Progenitor cell of endocrine pancreas (in vitro differentiated cells): ENCODE measurements around the gene CEP162. TPM values are rescaled to one million over a fixed set of nuclear protein-coding genes. Genes with fewer than 3 reads are reported as not detected.
"Not testable (repeated sequence)": the region's sequence is repeated elsewhere in the genome, so short reads cannot be mapped to it uniquely, and the experiment has no call there.

Experiments
- DNase-seq: peaks from one replicate; pipeline ENCODE4 v3.0.0; 2021; ENCODE audit warnings: low spot score; ENCODE audit not compliant: unreplicated experiment
- H3K27ac Mint-ChIP-seq: 2 replicates; pipeline ENCODE4 v1.8.0; 2021; ENCODE audit warnings: mild to moderate bottlenecking, moderate library complexity, mixed read lengths
- H3K27me3 Mint-ChIP-seq: 2 replicates; pipeline ENCODE4 v1.8.0; 2021; ENCODE audit warnings: mixed read lengths
- H3K36me3 Mint-ChIP-seq: 2 replicates; pipeline ENCODE4 v1.8.0; 2022; ENCODE audit warnings: mixed read lengths; ENCODE audit not compliant: insufficient read depth
- H3K4me1 Mint-ChIP-seq: 2 replicates; pipeline ENCODE4 v1.8.0; 2021; ENCODE audit warnings: low read depth, mixed read lengths
- H3K4me3 Mint-ChIP-seq: 2 replicates; pipeline ENCODE4 v1.8.0; 2021; ENCODE audit warnings: low read depth, mild to moderate bottlenecking, moderate library complexity, mixed read lengths
- H3K9me3 Mint-ChIP-seq: 2 replicates; pipeline ENCODE4 v1.8.0; 2021; ENCODE audit warnings: low read depth, mixed read lengths
- total RNA-seq: library from RNA; stranded (reverse); gene quantifications from 2 replicates; pipeline ENCODE4 v1.2.1, GENCODE V29; 2021
- TF ChIP-seq, protein P1 (sequence below): fragments of 200-600 bp; sonication (generic); IDR thresholded peaks from one replicate; pipeline ENCODE4 v1.5.0; 2021; ENCODE audit warnings: antibody characterized with exemption, mild to moderate bottlenecking; ENCODE audit not compliant: unreplicated experiment

The CEP162 gene
- total RNA-seq, 1 donor from 2014 or later, result 23.2 TPM

DNA sequence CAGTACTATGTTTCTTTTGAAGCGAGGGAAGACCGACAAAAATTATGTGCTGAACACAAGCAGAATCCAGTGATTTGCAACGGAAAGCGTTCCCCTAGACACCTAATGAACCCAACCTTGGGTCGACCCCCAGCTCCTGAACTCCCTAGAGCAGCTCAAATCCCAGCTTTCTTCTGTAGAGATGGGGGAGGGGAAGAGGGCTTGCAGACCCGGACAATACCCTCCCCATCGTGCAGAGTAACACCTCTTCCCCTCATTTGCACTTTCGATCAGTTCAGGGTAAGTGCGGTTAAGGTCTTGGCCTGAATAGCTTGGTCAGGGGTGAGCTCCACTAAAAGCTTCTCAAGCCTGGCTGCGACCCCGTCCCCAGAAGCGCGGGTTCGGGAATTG is 404 bp downstream of the CEP162 start:
- peak overlapping the region; percentile 92 for H3K27ac Mint-ChIP-seq
- H3K4me1 Mint-ChIP-seq, result peaks cover 10% of the 10 kb centered on the region
- peaks cover 16% of the 10 kb centered on the region for H3K27me3 Mint-ChIP-seq
- TF ChIP-seq, protein P1, sequence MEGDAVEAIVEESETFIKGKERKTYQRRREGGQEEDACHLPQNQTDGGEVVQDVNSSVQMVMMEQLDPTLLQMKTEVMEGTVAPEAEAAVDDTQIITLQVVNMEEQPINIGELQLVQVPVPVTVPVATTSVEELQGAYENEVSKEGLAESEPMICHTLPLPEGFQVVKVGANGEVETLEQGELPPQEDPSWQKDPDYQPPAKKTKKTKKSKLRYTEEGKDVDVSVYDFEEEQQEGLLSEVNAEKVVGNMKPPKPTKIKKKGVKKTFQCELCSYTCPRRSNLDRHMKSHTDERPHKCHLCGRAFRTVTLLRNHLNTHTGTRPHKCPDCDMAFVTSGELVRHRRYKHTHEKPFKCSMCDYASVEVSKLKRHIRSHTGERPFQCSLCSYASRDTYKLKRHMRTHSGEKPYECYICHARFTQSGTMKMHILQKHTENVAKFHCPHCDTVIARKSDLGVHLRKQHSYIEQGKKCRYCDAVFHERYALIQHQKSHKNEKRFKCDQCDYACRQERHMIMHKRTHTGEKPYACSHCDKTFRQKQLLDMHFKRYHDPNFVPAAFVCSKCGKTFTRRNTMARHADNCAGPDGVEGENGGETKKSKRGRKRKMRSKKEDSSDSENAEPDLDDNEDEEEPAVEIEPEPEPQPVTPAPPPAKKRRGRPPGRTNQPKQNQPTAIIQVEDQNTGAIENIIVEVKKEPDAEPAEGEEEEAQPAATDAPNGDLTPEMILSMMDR, result no peak
- peak overlapping the region; percentile 93 for H3K4me3 Mint-ChIP-seq
- H3K9me3 Mint-ChIP-seq, result no peaks in the 10 kb centered on the region
- no peak for DNase-seq
- peaks cover 2% of the 10 kb centered on the region for H3K36me3 Mint-ChIP-seq

DNA sequence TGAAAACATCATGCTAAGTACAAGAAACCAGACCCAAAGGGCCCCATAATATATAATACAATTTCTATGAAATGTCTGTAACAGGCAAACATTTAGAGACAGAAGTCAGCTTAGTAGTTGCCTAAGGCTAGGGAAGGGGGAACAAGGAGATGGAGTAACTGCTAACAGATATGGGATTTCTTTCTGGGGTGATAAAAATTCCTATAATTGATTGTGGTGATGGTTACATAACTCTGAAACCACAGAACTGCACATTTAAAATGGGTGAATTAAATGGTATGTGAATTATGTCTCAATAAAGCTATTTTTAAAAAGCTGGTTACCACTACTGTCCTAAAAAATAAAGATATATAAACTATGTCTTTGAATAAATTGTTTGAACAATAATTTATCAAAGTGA is 3.2 kb downstream of the CEP162 start:
- Mint-ChIP-seq H3K36me3 (peaks cover 2% of the 10 kb centered on the region), H3K4me1 (peaks cover 10% of the 10 kb centered on the region), H3K27me3 (no peaks in the 10 kb centered on the region), H3K9me3 (no peaks in the 10 kb centered on the region), H3K27ac (no peak overlapping the region), H3K4me3 (no peak overlapping the region)
- DNase-seq, result no peak
- TF ChIP-seq, protein P1, result no peak

DNA sequence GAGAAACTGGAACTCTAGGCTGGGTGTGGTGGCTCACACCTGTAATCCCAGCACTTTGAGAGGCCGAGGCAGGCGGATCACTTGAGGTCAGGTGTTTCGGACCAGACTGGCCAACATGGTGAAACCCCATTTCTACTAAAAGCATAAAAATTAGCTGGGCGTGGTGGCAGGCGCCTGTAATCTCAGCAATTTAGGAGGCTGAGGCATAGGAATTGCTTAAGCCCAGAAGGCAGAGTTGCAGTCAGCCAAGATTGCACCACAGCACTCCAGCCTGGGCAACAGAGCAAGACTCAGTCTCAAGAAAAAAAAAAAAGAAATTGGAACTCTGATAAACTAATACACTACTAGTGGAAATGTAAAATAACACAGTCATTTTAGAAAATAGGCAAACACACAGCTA is 3.8 kb downstream of the CEP162 start:
- not testable (repeated sequence) for H3K27ac Mint-ChIP-seq, DNase-seq, H3K4me3 Mint-ChIP-seq, H3K27me3 Mint-ChIP-seq, H3K9me3 Mint-ChIP-seq, H3K36me3 Mint-ChIP-seq
- peaks cover 10% of the 10 kb centered on the region for H3K4me1 Mint-ChIP-seq

DNA sequence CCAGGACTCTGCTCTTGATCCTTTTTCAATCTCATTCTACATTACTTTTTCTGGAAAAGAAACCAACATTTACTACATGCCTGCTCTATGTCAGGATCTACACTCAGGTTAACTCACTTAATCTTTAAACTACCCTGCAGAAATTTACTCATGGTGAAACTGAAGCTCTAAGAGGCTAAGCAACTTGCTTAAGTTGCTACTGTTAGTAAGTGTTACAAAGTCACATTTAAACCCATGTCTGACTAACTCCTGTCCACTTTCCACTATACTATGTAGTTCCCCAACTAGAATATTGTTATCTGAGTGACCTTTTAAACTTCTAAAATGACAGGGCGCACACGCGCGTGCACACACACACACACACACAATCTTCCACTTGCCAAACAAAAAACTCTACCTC is 5.0 kb downstream of the CEP162 start:
- DNase-seq, result no peak
- TF ChIP-seq, protein P1, result no peak
- peaks cover 2% of the 10 kb centered on the region for H3K36me3 Mint-ChIP-seq
- H3K27me3 Mint-ChIP-seq, result no peaks in the 10 kb centered on the region
- H3K9me3 Mint-ChIP-seq, result no peaks in the 10 kb centered on the region
- H3K4me3 Mint-ChIP-seq, result no peak overlapping the region
- peaks cover 9% of the 10 kb centered on the region for H3K4me1 Mint-ChIP-seq
- H3K27ac Mint-ChIP-seq, result no peak overlapping the region

DNA sequence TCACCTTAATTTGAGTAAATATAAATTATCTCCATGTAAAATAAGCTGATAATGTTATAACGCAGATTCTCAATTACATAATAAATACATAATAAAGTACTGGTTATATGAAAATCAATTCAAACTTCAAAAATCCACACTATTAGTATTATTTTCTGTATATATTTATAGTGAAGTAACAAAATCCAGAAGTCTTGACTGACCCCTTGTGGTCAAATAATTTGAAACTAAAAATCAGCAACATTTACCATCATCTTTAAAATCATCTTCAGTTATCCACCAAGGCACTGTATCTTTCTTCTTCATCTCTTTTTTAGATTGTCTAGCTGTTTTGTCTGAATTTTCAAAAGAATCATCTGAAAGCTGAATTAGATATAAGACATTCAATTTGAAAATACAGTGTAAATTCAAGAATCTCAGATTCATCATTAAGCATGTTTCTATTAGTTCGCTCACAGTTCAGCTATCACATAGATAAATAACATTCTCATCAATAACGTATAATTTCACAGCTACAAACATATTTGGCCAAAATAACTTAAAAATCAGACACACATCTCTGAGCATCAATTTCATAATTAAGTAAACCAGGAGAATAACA is 6.5 kb downstream of the CEP162 start:
- H3K4me3 Mint-ChIP-seq, result no peak overlapping the region
- no peaks in the 10 kb centered on the region for H3K9me3 Mint-ChIP-seq
- TF ChIP-seq, protein P1, result peak; percentile 76

DNA sequence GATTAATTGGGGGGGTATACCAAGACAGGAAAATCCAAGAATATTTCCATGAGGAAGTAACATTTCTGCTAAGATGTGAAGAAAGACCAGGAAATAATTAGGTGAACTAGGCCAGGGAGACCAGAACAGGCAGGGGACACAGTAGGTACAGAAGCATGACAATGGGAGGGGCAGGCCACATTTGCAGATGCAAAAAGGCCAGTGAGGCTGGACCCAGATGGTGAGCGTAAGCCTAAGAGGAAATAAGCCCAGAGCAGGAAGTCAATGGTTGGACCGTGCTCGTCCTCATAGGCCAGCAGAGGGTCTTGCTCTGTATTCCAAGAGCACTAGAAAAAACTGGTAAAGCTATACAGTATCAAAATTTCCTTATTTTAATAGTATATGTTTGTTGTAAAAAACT is 9.4 kb downstream of the CEP162 start:
- H3K4me1 Mint-ChIP-seq, result peaks cover 3% of the 10 kb centered on the region

More for the DNA sequence above, 6.5 kb downstream of the CEP162 start:
- Mint-ChIP-seq H3K27me3 (no peaks in the 10 kb centered on the region), H3K27ac (no peak overlapping the region), H3K36me3 (peaks cover 2% of the 10 kb centered on the region), H3K4me1 (peaks cover 6% of the 10 kb centered on the region)
- DNase-seq, result no peak

More for the DNA sequence above, 9.4 kb downstream of the CEP162 start:
- Mint-ChIP-seq H3K36me3 (no peaks in the 10 kb centered on the region), H3K4me3 (no peak overlapping the region), H3K27ac (no peak overlapping the region), H3K9me3 (no peaks in the 10 kb centered on the region), H3K27me3 (no peaks in the 10 kb centered on the region)
- TF ChIP-seq, protein P1, result no peak
- no peak for DNase-seq
